Activated CD4-positive, alpha-beta T cell treated with anti-CD3 and anti-CD28 coated beads, Interleukin-10, Interleukin-2, amounts not matched to agents 100 ng/mL and 50 ng/mL, durations not matched to agents 16 hours and 8 hours (primary cell): ENCODE data around the gene C18orf63.

Experiments
- DNase-seq: peaks from one replicate; pipeline ENCODE4 v3.0.0-alpha.2; 2020

Gene C18orf63

DNA sequence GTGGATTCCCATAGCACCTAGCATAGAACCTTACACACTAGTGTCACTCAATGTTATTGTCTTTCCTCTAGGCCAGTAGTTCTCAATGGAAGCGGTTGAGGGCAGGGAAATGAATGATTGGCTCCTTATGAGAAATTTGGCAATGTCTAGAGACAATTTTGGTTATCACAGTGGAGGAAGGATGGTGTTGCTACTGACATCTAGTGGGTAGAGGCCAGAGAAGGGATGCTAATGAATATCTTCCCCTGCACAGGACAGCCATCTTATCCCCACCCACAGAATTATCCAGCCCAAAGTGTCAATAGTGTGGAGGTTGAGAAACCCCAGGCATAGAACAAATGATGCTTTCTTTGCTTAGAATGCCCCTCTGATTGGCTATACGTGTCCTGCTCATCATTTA lies 15.8 kb downstream of the C18orf63 start:
- DNase-seq: no peak

DNA sequence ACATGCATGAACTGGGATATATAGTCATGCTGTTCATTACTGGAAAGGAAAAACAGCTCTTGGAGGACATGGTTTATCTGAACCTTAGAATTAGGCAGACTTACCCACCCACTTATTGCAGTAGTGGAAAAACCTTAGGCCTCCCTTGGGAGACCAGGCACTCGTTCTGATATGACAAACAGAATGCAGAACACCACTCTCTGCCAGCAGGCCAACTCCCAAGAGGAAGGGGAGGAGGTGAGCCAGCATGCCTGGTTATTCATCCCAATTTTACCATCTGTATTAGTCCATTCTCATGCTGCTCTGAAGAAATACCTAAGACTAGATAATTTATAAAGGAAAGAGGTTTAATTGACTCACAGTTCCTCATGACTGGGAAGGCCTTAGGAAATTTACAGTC lies 17.5 kb downstream of the C18orf63 start:
- DNase-seq: no peak

DNA sequence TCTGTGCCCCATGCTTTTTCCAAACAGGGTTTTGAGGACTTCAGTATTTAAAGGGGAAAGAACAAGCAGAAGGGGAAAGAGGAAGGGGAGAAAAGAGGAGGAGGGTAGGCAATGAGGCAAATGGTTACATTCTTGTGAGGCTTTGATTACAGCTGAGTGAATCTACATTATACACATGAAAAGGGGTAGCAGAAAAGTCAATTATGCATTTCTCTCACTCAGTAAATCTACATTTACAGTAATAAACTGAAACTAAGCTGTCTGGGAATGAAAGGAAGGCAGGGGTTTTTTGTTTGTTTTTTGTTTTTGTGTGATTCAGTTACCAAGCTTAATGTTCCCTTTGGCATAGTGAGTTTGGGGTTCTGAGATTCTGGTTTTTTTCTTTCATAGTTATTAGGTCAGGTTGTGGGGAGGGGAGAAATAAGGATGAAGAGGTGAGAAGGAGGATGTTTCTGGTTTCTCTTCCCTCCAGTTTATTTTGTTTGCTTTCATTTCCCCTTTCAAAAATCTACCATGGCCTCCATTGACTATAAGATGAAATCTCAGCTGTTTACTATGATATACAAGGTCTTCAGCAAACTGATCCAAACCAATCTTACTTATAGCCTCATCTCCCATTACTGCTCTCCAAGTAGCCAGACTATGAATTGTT lies 18.7 kb downstream of the C18orf63 start:
- DNase-seq: no peak

DNA sequence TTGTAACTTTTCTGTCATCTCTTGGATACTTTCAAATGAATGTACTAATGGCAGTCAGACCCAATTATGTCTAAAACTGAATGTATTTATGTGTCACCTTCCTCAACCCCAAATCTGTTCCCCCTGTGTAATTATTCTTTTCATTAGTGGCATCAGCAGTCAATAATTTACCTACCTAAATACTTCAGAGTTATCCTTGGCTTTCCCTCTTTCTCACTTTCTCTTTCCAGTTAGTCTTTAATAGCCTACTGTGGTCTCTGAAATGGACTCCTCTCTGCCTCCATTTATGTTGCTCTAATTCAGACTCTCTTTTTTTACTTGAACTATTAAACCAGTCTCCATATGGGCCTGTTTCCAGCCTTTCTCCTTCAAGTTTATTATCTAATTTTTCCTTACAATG lies 21.0 kb downstream of the C18orf63 start:
- DNase-seq: no peak

DNA sequence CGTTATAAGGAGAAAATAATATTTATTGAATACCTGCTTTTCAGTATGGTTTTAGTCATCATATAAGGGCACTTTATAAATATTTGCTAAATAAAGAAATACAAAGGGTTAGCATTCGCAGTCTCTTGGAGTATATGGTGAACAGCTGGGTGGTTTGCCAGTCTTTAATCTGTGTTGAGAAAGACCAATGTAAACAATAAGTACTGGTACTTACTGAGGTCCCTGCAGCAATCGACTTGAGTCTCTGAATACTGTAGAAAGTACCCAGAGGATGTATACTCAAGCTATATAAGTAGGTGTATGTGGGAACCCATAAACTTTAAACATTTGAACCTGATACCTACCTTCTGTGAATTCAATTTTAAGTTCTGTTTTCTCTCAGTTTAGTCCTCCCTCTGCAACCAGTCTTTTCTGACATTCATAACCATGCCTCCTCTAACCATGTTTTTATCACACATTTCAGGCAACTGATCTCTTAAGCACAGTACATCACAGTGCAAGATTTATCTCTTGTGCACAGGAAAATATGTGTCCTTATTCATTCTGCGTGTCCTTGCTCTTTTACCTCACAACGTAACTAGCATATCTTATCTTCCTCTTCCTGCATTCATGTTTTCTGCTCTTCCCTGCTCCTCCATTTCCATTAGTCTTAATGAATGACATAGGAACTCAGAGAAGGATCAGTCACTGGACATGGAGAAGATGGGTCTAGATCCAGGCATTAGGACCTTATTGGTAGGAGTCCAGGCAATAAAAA lies 21.7 kb downstream of the C18orf63 start:
- DNase-seq: no peak

DNA sequence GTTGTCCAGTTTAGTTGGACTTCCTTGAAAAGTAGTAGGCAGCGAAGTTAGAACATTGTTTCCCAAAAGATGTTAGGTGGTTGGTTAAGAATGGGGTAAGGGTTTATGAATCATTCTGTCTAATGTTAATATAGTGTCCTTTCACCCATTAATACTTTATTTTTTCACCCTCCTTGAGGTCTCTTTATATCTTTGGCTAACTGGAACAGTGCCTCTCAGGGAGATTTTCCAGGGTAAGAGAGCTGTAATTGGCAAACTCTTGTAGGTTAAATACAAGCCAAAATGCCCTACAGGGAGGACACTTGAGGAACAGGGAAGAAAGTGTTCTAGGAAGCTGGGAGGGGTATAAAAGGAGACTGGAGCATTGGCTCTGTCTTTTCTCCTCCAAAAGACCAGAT lies 22.3 kb downstream of the C18orf63 start:
- DNase-seq: no peak

DNA sequence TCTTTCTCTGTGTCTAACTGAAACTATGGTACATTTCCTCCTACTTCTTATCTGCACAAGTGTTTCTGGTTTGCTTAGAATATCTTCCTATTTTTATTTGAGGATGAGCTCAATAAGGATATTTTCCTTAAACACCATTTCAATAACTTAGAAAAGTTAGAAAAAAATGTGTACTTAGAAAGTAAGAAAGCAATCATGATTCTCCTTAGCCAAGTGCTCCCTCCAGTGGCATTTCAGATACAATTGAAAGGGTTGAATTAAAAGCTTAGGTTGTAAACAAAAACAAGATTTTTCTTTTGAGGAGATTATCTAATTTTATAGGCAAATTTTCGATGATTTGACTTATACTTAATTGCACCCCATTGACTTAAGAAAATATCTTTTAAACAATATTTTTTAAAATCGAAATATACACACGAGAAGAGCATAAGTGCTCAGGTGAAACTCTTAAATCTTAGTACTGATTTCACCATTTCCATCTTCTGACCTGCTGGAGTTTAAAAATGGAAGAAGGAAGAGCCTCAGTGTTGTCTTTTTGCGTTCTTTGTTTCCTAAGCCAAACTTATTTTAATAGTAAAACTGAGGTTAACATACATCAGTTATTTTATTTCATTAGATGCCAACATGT lies 26.9 kb downstream of the C18orf63 start:
- DNase-seq: peak; percentile 38

DNA sequence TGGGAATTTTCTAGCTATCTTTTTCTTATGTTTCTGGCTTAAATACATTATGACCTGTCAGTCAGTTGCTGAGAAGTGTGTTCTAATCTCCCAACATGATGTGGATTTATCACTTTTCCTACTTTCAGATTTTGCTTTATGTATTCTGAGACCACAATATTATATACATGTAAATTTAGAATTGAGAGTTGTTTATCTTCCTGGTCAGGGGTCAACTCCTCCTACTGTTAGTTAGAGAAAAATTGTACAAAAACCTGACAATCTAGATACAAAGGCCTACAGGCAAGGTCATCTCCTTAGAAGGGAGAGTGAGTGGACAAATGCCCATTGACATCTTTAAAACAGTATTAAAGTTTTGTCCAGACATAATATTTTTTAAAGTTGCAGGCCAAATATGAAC lies 30.6 kb downstream of the C18orf63 start:
- DNase-seq: no peak

DNA sequence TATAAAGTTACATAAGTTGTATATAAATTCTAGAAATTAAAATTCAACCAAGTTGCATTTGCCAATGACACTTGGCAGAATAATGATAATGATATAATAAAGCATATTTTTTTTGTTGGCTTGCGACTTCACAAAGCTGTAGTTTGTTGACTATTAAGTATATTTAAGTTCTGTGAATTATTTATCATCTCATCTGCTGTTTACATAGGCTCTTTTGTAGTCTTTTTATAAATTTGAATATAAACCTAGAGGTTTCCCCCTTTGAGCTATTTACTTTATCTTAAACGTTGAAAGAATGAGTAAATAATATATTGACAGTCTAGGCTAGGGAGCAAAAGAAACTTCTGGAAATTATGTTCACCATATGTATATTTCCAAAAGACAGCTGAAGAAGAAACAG lies 32.9 kb downstream of the C18orf63 start:
- no peak for DNase-seq

DNA sequence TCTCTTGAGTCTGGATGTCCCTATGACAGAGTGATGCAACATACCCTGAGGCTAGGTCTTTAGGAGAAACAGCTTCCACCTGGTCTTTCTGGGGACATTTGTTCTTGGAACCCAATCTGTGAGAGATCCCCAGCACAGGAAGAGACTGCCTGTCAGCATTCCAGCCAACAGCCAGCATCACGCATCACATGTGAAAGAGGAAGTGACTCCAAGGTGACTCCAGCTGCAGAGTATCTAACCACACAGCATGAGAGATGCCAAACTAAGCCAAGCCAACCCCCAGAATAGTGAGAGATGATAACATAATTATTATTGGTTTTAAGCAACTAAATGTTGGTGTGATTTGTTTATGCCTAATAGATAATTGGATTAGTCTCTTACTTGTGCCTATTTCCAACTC lies 35.7 kb downstream of the C18orf63 start:
- DNase-seq: no peak

DNA sequence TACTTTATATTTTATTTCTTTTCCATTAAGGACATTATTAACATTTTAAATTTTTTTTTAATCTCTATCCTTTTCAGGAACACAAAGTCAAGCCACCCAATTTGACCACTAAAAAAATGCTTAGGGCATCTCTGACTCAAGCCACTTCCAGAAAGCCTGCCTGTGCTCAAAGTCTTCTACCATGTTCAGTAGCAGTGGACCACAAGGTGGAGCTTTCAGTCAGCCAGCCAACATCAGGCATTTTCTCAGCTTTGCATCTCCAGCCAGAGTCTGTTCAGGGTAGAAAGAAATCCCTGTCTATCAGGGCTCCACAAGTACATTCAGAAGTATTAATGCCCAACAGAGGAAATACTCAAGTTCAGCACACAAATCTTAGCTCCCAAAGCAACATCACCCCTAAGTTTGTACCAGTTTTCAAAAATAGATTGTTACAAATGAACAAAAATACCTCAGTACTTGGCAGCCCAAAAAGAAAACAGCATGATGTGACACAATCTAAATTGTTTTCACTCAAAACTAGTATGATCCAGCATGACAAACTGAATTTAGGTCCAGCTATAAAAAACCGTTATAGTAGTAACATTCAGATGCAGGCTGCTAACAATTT lies 37.6 kb downstream of the C18orf63 start:
- peak; percentile 53 for DNase-seq

DNA sequence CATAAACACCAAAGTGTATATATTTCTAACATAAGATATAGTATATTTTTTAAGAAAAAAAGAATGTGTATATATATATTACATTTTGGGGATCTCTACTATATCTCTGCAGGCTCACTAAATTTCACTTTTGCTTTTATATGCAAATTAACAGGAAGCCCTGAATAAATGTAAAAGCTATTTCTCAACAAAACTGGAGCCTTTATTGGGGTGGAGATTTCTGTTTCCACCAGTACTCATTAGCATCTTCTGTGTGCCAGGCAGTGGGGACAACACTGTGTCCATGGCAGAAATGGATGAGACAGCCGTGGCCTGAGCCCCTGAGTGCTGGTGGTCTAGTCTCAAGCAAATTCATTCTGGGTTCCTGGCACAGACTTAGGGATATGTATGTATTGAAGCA lies 41.3 kb downstream of the C18orf63 start:
- no peak for DNase-seq

DNA sequence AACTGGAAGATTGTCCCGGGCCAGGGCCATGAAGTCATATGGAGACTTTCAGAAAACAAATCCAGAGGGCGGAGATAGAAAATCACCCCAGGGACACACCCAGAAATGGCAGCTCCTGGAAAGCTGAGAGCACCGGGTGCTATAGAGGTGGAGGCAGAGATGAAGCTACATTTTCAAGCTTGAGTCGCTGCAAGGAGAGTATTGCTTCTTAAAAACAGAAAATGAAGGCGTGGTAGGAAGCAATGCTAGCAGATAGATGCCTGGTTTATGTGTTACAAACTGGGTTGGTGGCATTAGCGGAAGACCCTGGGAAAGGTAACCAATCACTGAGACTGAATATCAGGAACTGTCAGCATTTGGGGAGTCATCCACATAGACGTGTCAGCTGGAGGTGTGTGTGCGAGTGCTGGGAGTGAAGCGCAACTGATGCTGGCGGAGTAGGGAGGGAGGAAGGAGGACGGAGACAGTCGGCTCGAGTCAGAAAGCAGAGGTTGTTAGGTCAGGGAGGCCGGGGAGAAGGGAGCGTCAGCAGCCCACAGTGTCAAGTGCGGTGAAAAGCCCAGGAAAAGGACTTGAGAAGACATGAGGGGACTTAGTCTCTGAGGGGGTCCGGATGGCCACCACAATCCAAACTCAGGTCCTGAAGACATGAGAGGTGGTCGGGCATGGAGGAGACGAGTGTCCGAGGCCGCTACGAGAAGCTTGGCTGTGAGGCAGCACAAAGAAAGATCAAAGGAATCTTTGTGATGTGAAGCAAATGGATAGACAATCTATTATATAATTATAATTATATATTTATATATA lies 45.4 kb downstream of the C18orf63 start:
- no peak for DNase-seq

DNA sequence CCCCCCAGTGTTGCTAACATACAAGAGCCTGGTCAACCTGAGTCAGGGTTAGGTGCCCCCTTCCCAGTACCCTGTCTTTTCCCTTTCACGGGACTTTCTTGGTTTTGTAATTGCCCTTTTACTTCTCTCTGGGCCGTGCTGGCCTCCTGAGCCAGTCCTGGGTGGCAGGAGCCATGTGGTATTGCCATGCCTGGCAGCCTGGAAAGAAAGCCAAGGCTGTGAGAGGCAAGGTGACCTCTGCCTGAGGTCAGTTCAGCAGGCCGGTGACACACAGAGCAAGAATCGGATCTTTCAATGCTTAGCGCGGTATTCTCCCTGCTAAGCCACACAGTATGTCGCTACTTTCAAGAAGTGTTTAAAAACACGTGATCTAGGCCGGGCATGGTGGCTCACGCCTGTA lies 52.3 kb downstream of the C18orf63 start:
- no peak for DNase-seq

DNA sequence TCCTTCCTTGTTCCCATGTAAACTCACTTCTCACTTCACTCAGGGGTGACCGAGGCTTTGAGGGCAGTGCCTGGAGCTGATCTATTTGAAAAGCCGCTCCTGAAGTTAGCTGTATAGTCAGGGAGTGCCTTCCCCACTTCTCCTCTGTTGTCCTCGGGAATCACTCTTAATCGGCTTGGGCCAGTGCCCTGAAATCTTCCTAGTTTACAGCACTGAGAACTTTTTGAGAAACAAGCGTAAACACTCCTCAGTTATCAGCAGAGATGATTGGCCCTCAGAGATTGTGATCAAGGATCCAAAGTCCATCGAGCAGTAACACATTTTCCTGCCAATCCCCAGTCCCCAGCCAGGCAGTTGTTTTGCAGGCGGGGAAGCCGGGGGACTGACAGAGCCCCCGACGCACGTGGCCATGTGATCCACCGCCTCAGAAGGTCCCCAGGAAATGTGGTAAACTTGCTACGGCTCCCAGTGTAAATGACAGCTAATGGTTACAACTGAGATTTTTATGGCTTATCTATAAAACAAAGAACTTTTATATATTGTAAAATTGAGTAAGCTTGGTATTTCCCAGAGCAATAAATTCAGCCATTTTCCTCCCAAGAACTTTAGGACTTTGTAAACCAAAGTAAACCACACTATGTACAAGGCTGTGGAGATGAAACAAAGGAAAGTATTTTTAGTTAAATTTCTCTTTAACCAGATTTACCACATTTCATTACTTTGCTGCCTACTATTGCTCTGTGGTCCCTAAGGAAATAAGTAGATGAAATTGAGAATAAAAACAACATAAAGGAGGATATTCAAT lies 53.5 kb downstream of the C18orf63 start:
- no peak for DNase-seq

DNA sequence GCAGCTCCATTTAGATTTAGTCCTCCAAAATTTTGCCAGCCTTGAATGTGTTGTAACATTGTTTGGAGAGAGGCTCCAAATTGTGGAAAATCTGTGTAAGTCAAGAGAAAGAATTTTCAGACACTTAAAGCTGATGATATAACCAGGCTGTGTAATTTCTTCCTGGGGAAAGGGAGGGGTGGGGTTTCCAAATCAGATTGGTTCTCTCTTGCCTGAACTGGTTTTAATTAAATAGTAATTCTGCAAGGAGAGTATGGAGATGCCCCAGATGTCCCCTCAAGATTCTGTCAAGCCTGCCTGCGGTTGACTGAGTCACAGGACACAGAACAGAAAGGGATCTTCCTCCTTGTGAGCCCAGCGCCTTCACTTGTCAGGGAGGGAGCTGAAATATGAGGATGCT lies 54.5 kb downstream of the C18orf63 start:
- no peak for DNase-seq

DNA sequence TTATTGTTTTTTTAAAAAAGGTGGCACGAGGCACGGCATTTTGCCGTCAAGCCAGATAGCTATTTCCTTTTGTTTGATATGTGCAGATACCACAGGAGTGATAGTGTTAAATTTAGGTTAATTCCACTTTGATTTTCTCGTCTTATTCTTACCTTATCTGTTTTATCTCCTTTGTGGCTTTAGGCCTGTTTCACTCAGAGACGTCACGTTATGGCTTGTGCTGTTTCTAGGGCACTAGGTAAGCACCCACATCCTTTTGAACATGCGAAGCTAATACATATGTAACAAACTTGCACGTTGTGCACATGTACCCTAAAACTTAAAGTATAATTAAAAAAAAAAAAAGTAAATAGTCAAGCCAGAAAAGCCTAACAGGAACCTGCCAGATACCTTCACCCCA lies 57.8 kb downstream of the C18orf63 start:
- peak; percentile 52 for DNase-seq

DNA sequence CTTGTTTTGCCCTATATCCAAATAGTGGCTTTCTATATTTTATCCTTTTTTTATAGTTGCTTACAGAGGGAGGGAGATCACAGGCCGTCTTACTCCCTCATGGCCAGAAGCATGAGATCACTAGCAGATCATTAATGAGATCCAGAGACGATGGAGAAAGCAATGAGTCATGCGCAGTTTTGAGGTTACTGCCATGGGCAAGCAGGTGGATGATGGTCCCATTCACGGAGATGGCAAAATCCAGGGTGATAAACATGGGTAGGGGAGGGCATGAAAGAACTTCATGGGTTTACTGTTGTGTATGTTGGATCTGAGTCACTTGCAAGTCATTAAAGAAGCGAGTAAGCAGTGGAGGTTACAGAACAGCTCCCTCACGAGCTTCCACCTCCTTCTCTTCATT lies 60.4 kb downstream of the C18orf63 start:
- DNase-seq: no peak

DNA sequence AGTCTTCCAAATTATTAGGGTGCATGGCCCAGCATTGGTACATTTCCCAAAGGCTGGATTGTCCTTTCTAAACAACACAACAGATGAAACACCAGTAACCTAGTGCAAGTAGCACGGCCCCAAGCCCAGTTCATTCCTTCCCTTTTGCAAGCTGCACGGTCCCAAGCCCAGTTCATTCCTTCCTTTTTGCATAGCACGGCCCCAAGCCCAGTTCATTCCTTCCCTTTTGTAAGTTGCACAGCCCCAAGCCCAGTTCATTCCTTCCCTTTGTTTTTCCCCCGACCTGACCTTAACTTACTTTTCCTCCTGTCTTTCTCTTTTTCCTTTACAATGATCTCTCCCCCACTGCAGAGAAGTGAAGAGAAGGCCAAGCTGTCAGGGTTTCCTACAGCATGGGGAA lies 60.9 kb downstream of the C18orf63 start:
- DNase-seq: no peak

DNA sequence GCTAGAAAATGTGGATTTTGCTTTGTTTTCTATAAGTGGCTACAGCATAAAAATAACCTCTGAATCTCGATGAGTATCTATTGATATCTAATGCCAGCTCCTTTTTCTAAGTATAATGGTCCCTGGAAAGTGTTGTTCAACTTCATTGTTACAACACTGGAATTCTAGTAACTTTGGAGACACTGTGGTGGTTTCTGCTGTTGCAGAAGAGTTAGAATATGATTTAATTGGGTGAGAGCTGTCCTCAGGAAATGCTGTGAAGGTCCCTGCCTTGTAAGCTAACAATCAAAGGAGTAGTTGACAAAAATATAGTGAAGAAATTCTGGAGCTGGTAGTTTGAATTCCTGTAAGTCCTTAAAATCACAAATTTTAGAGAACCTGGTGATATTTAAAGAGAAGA lies 62.1 kb downstream of the C18orf63 start:
- no peak for DNase-seq

DNA sequence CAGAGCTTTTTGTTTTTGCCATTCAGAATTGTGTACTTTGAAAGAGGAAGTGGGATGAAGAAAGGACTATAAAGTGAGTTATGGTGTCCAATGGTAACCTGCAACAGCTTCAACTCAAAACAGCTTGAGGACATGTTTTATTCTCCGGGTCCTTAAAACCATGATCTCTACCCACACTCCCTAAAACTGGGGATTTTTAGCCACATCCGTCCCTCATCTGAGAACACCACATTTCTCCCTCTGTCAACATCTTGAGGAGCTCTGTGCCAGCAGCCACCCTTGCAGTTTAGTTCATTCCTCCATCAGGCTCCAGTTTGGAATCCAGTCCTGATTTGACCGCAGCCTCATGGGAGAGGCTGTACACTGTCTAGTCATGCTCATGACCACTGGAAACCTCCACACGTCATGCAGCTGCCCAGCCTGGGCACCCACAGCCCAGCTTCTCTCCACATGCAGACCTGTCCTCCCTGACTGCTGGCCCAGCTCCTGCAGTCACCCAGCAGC lies 62.6 kb downstream of the C18orf63 start:
- DNase-seq: peak; percentile 10

DNA sequence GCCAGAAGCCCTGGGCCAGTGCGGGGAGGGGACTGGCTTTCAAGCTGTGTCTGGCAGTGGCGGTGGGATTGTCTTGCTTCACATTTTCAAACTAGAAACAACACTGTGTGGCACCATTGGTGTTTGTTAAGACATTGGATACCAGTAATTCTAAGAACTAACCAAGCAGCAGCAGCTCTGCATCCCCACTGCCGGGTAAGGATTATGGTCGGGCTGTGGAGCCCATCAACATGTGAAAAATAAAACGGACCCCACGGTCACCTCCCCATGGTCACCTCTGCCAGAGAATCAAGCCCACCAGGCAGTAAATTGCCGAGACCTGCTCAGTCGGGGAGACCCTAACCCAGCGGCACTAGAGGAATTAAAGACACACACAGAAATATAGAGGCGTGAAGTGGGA lies 65.3 kb downstream of the C18orf63 start:
- no peak for DNase-seq
